HG03558 (cell line): ENCODE data around the gene DENND1B.

ENCODE experiments used
- ATAC-seq: cut with Tn5 transposase; IDR thresholded peaks from one replicate; pipeline ENCODE4 v1.9.1; 2021; ENCODE audit warnings: moderate number of reproducible peaks; ENCODE audit not compliant: unreplicated experiment; ENCODE audit errors: extremely low read depth

The DENND1B gene

GRCh38 chr1:197486946-197487345 lies 288.3 kb downstream of the DENND1B start:
- no peak for ATAC-seq

GRCh38 chr1:197485790-197486189 lies 289.5 kb downstream of the DENND1B start:
- ATAC-seq, result no peak

- ATAC-seq, result no peak
Observed at GRCh38 chr1:197481101-197481500, 294.2 kb downstream of the DENND1B start.

- no peak for ATAC-seq
Observed at GRCh38 chr1:197480446-197480845, 294.8 kb downstream of the DENND1B start.

- no peak for ATAC-seq
Observed at GRCh38 chr1:197472141-197472540, 303.1 kb downstream of the DENND1B start.

GRCh38 chr1:197471248-197471985 lies 303.9 kb downstream of the DENND1B start:
- no peak for ATAC-seq

- no peak for ATAC-seq
Observed at GRCh38 chr1:197470330-197470729, 304.9 kb downstream of the DENND1B start.

GRCh38 chr1:197469620-197470210 lies 305.6 kb downstream of the DENND1B start:
- no peak for ATAC-seq

GRCh38 chr1:197468543-197469175 lies 306.6 kb downstream of the DENND1B start:
- ATAC-seq, result no peak

- no peak for ATAC-seq
Observed at GRCh38 chr1:197467881-197468280, 307.4 kb downstream of the DENND1B start.

GRCh38 chr1:197466813-197467212 lies 308.5 kb downstream of the DENND1B start:
- ATAC-seq, result no peak

GRCh38 chr1:197465528-197466327 lies 309.6 kb downstream of the DENND1B start:
- no peak for ATAC-seq

GRCh38 chr1:197464044-197464443 lies 311.2 kb downstream of the DENND1B start:
- no peak for ATAC-seq

- ATAC-seq, result no peak
Observed at GRCh38 chr1:197463142-197463541, 312.1 kb downstream of the DENND1B start.

- ATAC-seq, result no peak
Observed at GRCh38 chr1:197462539-197462938, 312.7 kb downstream of the DENND1B start.
